ENCODE measurements around the gene LAMA2. TPM values are rescaled to one million over a fixed set of nuclear protein-coding genes. Genes with fewer than 3 reads are reported as not detected.

Gene LAMA2
- total and polyA plus RNA-seq, 2 donors (not counting 3 experiments of a cell fraction or from before 2014, with no cell fraction given), result 0.51 to 0.75 TPM

- POLR2A ChIA-PET, result no interaction called here
- no TSS peak for BruUV-seq (replicated peaks)
- Histone ChIP-seq H3K4me2 (ENCODE audit: insufficient read depth, low read length) (no peak overlapping the region), H3K9ac (replicated peaks; ENCODE audit: extremely low read depth, insufficient read depth, low read length) (no peak overlapping the region), H3K9me1 (replicated peaks; ENCODE audit: control insufficient read depth, extremely low read depth, insufficient read depth, low read length) (no peaks in the 10 kb centered on the region), H3K9me3 (replicated peaks; ENCODE audit: control insufficient read depth, insufficient read depth, low read length) (no peaks in the 10 kb centered on the region), H3K4me1 (ENCODE audit: control insufficient read depth, extremely low read depth, insufficient read depth, low read length) (no peaks in the 10 kb centered on the region), H2AFZ (ENCODE audit: low read depth, low read length) (no peak overlapping the region), H3K36me3 (ENCODE audit: control insufficient read depth in 2 of 2, extremely low read depth in 1 of 2, insufficient read depth in 2 of 2, low read length in 2 of 2) (no peaks in the 10 kb centered on the region), H4K20me1 (replicated peaks; ENCODE audit: control insufficient read depth, extremely low read depth, insufficient read depth, low read length) (no peaks in the 10 kb centered on the region), H3K79me2 (ENCODE audit: control insufficient read depth, insufficient read depth, low read length) (no peaks in the 10 kb centered on the region), H3K27me3 (ENCODE audit: control insufficient read depth in 2 of 2, insufficient read depth in 2 of 2, low read length in 2 of 2) (no peaks in the 10 kb centered on the region), H3K27ac (ENCODE audit: insufficient read depth, low read depth, low read length) (no peak overlapping the region), H3K4me3 (replicated peaks in 1 of 3; ENCODE audit: insufficient read depth in 1 of 3, low read depth in 1 of 3, low read length in 3 of 3) (no peak overlapping the region)
- no peak for DNase-seq (ENCODE audit: low read depth, low spot score)
- dilution Hi-C loops (cut with MboI; ENCODE audit: extremely low pct_ligation_motif_present, low sequenced_read_pairs) (no loop called here), intact Hi-C loops (cut with micrococcal nuclease) (no loop called here)
- CTCF ChIA-PET, result interaction anchor here (0.6 kb wide), 1 partner anchor 14 kb away, joined by 3 read pairs; no protein-coding TSS in a partner anchor
- FAIRE-seq, result no peak
- TF ChIP-seq MYC (IDR thresholded peaks at IDR 0.05; ENCODE audit: low read depth, low read length) (no peak), CTCF (IDR thresholded peaks at IDR 0.05; ENCODE audit: extremely low read depth in 1 of 2, insufficient read depth in 1 of 2, low read depth in 1 of 2, low read length in 2 of 2) (no peak)
Observed at GRCh38 chr6:128855581-128856085, 27.3 kb upstream of the LAMA2 start.

- no peaks in the 10 kb centered on the region for H3K9me3 ChIP-seq (replicated peaks; ENCODE audit: control insufficient read depth, insufficient read depth, low read length)
- H3K9me1 ChIP-seq (replicated peaks; ENCODE audit: control insufficient read depth, extremely low read depth, insufficient read depth, low read length), result no peaks in the 10 kb centered on the region
- H3K4me2 ChIP-seq (ENCODE audit: insufficient read depth, low read length), result no peak overlapping the region
- no peaks in the 10 kb centered on the region for H3K36me3 ChIP-seq (ENCODE audit: control insufficient read depth in 2 of 2, extremely low read depth in 1 of 2, insufficient read depth in 2 of 2, low read length in 2 of 2)
- FAIRE-seq, result no peak
- no peaks in the 10 kb centered on the region for H3K27me3 ChIP-seq (ENCODE audit: control insufficient read depth in 2 of 2, insufficient read depth in 2 of 2, low read length in 2 of 2)
- dilution Hi-C loops (cut with MboI; ENCODE audit: extremely low pct_ligation_motif_present, low sequenced_read_pairs) (no loop called here), intact Hi-C loops (cut with micrococcal nuclease) (no loop called here)
- no peaks in the 10 kb centered on the region for H3K4me1 ChIP-seq (ENCODE audit: control insufficient read depth, extremely low read depth, insufficient read depth, low read length)
- no peak overlapping the region for H3K9ac ChIP-seq (replicated peaks; ENCODE audit: extremely low read depth, insufficient read depth, low read length)
- no peak overlapping the region for H3K27ac ChIP-seq (ENCODE audit: insufficient read depth, low read depth, low read length)
- no TSS peak for BruUV-seq (replicated peaks)
- H3K4me3 ChIP-seq (replicated peaks in 1 of 3; ENCODE audit: insufficient read depth in 1 of 3, low read depth in 1 of 3, low read length in 3 of 3), result no peak overlapping the region
- H4K20me1 ChIP-seq (replicated peaks; ENCODE audit: control insufficient read depth, extremely low read depth, insufficient read depth, low read length), result no peaks in the 10 kb centered on the region
- ChIA-PET POLR2A (no interaction called here), CTCF (interaction anchor here (0.7 kb wide), 1 partner anchor 1098 kb away, joined by 3 read pairs; no protein-coding TSS in a partner anchor)
- TF ChIP-seq POLR2A (IDR thresholded peaks at IDR 0.05; ENCODE audit: low read depth, low read length) (no peak), MAX (IDR thresholded peaks at IDR 0.05; ENCODE audit: insufficient read depth, insufficient read length) (no peak), POLR2AphosphoS5 (IDR thresholded peaks at IDR 0.05; ENCODE audit: insufficient read depth, low read depth, low read length) (no peak), CTCF (IDR thresholded peaks at IDR 0.05; ENCODE audit: extremely low read depth in 1 of 2, insufficient read depth in 1 of 2, low read depth in 1 of 2, low read length in 2 of 2) (no peak), JUN (IDR thresholded peaks at IDR 0.05; ENCODE audit: borderline replicate concordance, insufficient read depth, insufficient read length, low read depth) (no peak), FOS (IDR thresholded peaks at IDR 0.05; ENCODE audit: borderline replicate concordance, insufficient read depth, low read length) (no peak), MYC (IDR thresholded peaks at IDR 0.05; ENCODE audit: low read depth, low read length) (no peak), GATA2 (IDR thresholded peaks at IDR 0.05; ENCODE audit: insufficient read depth, insufficient read length, low read depth, low read length) (no peak), EZH2 (IDR thresholded peaks at IDR 0.05; ENCODE audit: borderline replicate concordance, low read depth, low read length, severe bottlenecking) (no peak)
- no peak for DNase-seq (ENCODE audit: low read depth, low spot score)
- no peaks in the 10 kb centered on the region for H3K79me2 ChIP-seq (ENCODE audit: control insufficient read depth, insufficient read depth, low read length)
- H2AFZ ChIP-seq (ENCODE audit: low read depth, low read length), result no peak overlapping the region
Observed at GRCh38 chr6:128857806-128858205, 25.1 kb upstream of the LAMA2 start.

Data from endothelial cell of umbilical vein (primary cell).